OCI-LY7 (cell line): Measurements from ENCODE around the gene SRY. TPM values are rescaled to one million over a fixed set of nuclear protein-coding genes. Genes with fewer than 3 reads are reported as not detected.

Source experiments
- BruUV-seq: library from RNA; stranded (reverse); fragments of 400-500 nt; replicated peaks from 2 replicates; lab custom pipeline; 2021; lab: Mats Ljungman, UMichigan
- CTCF ChIA-PET: fragments of 300-600 bp; sonication (Branson Sonifier 250); formaldehyde crosslinking; loops from one replicate; lab custom pipeline; 2022; ENCODE audit warnings: antibody characterized with exemption; ENCODE audit not compliant: unreplicated experiment; lab: Charles Lee
- POLR2A ChIA-PET: fragments of 300-600 bp; sonication (Branson Sonifier 250); formaldehyde crosslinking; loops from one replicate; lab custom pipeline; 2022; ENCODE audit warnings: antibody characterized with exemption; lab: Charles Lee
- DNase-seq: peaks from one replicate; pipeline ENCODE4 v3.0.0-alpha.2; 2015; ENCODE audit warnings: low spot score
- H2AFZ ChIP-seq: fragments of 200-600 bp; sonication (generic), shearing (Covaris generic); 2 replicates; pipeline ENCODE4 v1.6.1; 2014; ENCODE audit warnings: mild to moderate bottlenecking, antibody characterized with exemption, low read length, moderate library complexity
- H3K27ac ChIP-seq: fragments of 200-600 bp; sonication (generic); 2 replicates; pipeline ENCODE4 v1.5.1; 2014; ENCODE audit warnings: mixed run types, low read depth, mild to moderate bottlenecking, moderate library complexity, low read length, inconsistent platforms; ENCODE audit not compliant: poor library complexity, severe bottlenecking
- H3K36me3 ChIP-seq: fragments of 200-600 bp; sonication (generic); 2 replicates; pipeline ENCODE4 v1.6.1; 2014; ENCODE audit warnings: mild to moderate bottlenecking, antibody characterized with exemption, low read length, moderate library complexity, mixed read lengths; ENCODE audit not compliant: insufficient read depth
- H3K4me1 ChIP-seq: fragments of 200-600 bp; sonication (generic); 2 replicates; pipeline ENCODE4 v1.5.1; 2014; ENCODE audit warnings: mild to moderate bottlenecking, low read length; ENCODE audit not compliant: insufficient read depth, poor library complexity, severe bottlenecking
- H3K4me2 ChIP-seq: fragments of 200-600 bp; sonication (generic); 2 replicates; pipeline ENCODE4 v1.6.1; 2014; ENCODE audit warnings: mild to moderate bottlenecking, low read length
- H3K4me3 ChIP-seq: fragments of 200-600 bp; sonication (generic); 2 replicates; pipeline ENCODE4 v1.5.1; 2014; ENCODE audit warnings: mild to moderate bottlenecking, low read depth, low read length; ENCODE audit not compliant: poor library complexity, severe bottlenecking
- H3K79me2 ChIP-seq: fragments of 200-600 bp; sonication (generic); 2 replicates; pipeline ENCODE4 v1.6.1; 2016; ENCODE audit warnings: low read depth, mild to moderate bottlenecking, low read length, moderate library complexity, mixed read lengths; ENCODE audit not compliant: insufficient read depth
- H3K9me2 ChIP-seq: fragments of 200-600 bp; sonication (generic); 2 replicates; pipeline ENCODE4 v1.6.1; 2016; ENCODE audit warnings: mild to moderate bottlenecking, low read length, mixed read lengths; ENCODE audit not compliant: insufficient read depth
- H3K9me3 ChIP-seq: fragments of 200-600 bp; sonication (generic); 2 replicates; pipeline ENCODE4 v1.6.1; 2014; ENCODE audit warnings: mild to moderate bottlenecking, mixed run types, low read length, mixed read lengths
- H4K20me1 ChIP-seq: fragments of 200-600 bp; sonication (generic); 2 replicates; pipeline ENCODE4 v1.6.1; 2014; ENCODE audit warnings: mild to moderate bottlenecking, antibody characterized with exemption, low read length, moderate library complexity, mixed read lengths; ENCODE audit not compliant: insufficient read depth
- CTCF ChIP-seq: fragments of 200-600 bp; sonication (generic); conservative IDR thresholded peaks from 2 replicates; pipeline ENCODE4 v1.5.1; 2014; ENCODE audit warnings: mild to moderate bottlenecking, antibody characterized with exemption, low read length, moderate library complexity, mixed read lengths
- EZH2phosphoT487 ChIP-seq: fragments of 200-600 bp; sonication (generic); IDR thresholded peaks from 2 replicates; pipeline ENCODE4 v1.6.1; 2018; ENCODE audit warnings: low read depth, borderline replicate concordance, mild to moderate bottlenecking, mixed run types, antibody characterized with exemption, low read length, moderate library complexity, mixed read lengths
- intact Hi-C: fragments of 100-400 bp; cut with micrococcal nuclease; formaldehyde crosslinking; loops from one replicate; pipeline ENCODE4 v1.10.0; 2022; ENCODE audit not compliant: unreplicated experiment
- total RNA-seq, 2 experiments: library from RNA; depleted of rRNA in 1 of 2; stranded (reverse); fragments of >200 nt in 1 of 2; shearing (Covaris generic) in 1 of 2; gene quantifications; 2 replicates each; pipeline ENCODE4 v1.2.3, GENCODE V29; 2014 to 2022

Gene SRY
- total RNA-seq, 2 experiments from 2014 or later, result not detected

GRCh38 chrY:2800246-2800645 lies 12.8 kb upstream of the SRY start:
- DNase-seq, result peak; percentile 20
- ChIA-PET CTCF (no interaction called here), POLR2A (no interaction called here)
- TF ChIP-seq EZH2phosphoT487 (no peak), CTCF (peak; percentile 67)
- intact Hi-C loops, result no loop called here
- H3K9me3 ChIP-seq, result no peaks in the 10 kb centered on the region
- H3K9me2 ChIP-seq, result no peaks in the 10 kb centered on the region
- no peak overlapping the region for H2AFZ ChIP-seq
- no TSS peak for BruUV-seq
- no peak overlapping the region for H3K27ac ChIP-seq
- no peak overlapping the region for H3K4me2 ChIP-seq
- H3K4me3 ChIP-seq, result no peak overlapping the region
- H3K36me3 ChIP-seq, result no peaks in the 10 kb centered on the region
- H3K79me2 ChIP-seq, result no peaks in the 10 kb centered on the region
- no peaks in the 10 kb centered on the region for H3K4me1 ChIP-seq
- H4K20me1 ChIP-seq, result no peaks in the 10 kb centered on the region

GRCh38 chrY:2797991-2798390 lies 10.5 kb upstream of the SRY start:
- ChIA-PET CTCF (no interaction called here), POLR2A (interaction anchor here (0.7 kb wide), 1 partner anchor 200 kb away, joined by 3 read pairs; no protein-coding TSS in a partner anchor)
- Histone ChIP-seq H4K20me1 (no peaks in the 10 kb centered on the region), H3K9me3 (no peaks in the 10 kb centered on the region), H3K9me2 (no peaks in the 10 kb centered on the region), H3K4me2 (no peak overlapping the region), H3K36me3 (no peaks in the 10 kb centered on the region), H2AFZ (no peak overlapping the region), H3K79me2 (no peaks in the 10 kb centered on the region), H3K27ac (no peak overlapping the region), H3K4me3 (no peak overlapping the region), H3K4me1 (no peaks in the 10 kb centered on the region)
- intact Hi-C loops, result no loop called here
- TF ChIP-seq CTCF (no peak), EZH2phosphoT487 (no peak)
- DNase-seq, result no peak
- no TSS peak for BruUV-seq

- H3K79me2 ChIP-seq, result no peaks in the 10 kb centered on the region
- H3K9me2 ChIP-seq, result no peaks in the 10 kb centered on the region
- intact Hi-C loops, result no loop called here
Measured at GRCh38 chrY:2796977-2797523, 9.6 kb upstream of the SRY start.

More at GRCh38 chrY:2796977-2797523, 9.6 kb upstream of the SRY start:
- Histone ChIP-seq H3K4me1 (no peaks in the 10 kb centered on the region), H3K9me3 (no peaks in the 10 kb centered on the region), H2AFZ (no peak overlapping the region), H3K4me3 (no peak overlapping the region), H3K36me3 (no peaks in the 10 kb centered on the region), H3K4me2 (no peak overlapping the region), H3K27ac (no peak overlapping the region), H4K20me1 (no peaks in the 10 kb centered on the region)
- no peak for DNase-seq
- no TSS peak for BruUV-seq
- ChIA-PET CTCF (no interaction called here), POLR2A (no interaction called here)
- TF ChIP-seq EZH2phosphoT487 (no peak), CTCF (no peak)
